HG03175 (cell line): Measurements from ENCODE around the gene SLMAP.
"Not testable (repeated sequence)": the region's sequence is repeated elsewhere in the genome, so short reads cannot be mapped to it uniquely, and the experiment has no call there.

Experiments used
- ATAC-seq: cut with Tn5 transposase; IDR thresholded peaks from one replicate; pipeline ENCODE4 v1.9.1; 2021; ENCODE audit warnings: mild to moderate bottlenecking, moderate library complexity; ENCODE audit not compliant: unreplicated experiment

SLMAP gene

DNA sequence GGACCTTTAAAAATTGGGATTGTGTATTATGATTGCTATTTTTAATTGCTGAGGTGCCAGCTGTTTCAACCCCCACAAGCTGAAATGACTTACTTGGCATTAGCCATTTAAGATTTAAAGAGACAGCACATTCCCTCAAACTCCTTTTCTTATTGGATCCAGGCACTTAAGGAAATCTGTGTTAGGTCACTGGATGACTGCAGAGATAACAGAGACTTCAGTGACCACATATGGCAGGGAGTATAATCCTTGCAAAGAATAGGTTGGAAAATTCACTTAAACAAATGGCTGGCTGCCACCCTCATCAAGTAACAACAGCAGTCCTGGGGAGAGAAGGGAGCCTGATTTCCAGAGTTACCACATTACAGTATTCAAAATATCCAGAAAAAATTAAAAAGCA, 66.6 kb downstream of the SLMAP start:
- ATAC-seq, result no peak

DNA sequence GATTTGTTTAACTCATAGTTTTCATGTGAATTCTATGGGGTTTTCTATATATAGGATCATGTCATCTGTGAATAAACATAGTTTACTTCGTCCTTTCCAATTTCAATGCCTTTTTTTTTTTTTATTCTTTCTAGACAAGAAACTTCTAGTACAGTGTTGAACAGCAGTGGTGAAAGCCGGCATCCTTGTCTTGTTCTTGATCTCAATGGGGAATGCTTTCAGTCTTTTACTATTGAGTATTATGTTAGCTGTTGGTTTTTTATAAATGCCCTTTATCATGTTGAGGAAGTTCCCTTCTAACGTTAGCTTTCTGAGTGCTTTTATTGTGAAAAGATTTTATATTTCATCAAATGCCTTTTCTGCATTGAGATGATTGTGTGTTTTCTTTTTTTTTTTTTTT, 69.0 kb downstream of the SLMAP start:
- no peak for ATAC-seq

DNA sequence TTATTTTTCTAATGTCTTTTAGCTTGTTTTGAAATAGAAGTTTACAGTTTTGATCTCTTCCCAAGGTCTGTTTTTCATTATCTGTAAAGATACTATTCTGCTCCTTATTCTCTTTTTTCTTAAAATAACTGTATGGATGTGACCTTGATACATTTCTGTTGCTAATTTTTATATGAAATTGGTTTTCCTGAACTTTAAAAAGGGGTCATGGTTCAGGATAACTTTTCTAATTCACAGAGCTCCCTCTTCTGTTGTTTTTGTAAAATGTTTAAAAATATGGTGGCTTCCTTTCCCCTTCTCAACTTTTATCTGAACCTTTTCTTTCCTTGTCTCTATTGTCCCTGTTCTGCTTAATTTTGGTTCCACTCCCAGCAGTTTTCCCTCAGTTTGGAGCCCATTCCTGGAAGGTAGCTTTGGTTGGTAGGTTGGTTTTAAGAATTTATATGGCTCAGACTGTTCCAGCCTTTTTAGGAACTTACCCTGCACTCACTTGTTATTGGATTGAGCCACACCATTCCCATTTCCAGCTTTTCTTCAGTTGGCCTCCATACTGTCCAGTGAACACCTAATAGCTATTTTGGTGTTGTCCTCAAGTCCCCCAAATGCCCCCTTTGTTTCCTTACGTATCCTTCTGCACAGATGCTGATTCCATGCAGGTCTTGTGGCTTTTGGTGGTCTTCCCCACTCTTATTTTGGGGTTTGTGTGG, 70.3 kb downstream of the SLMAP start:
- ATAC-seq, result no peak

DNA sequence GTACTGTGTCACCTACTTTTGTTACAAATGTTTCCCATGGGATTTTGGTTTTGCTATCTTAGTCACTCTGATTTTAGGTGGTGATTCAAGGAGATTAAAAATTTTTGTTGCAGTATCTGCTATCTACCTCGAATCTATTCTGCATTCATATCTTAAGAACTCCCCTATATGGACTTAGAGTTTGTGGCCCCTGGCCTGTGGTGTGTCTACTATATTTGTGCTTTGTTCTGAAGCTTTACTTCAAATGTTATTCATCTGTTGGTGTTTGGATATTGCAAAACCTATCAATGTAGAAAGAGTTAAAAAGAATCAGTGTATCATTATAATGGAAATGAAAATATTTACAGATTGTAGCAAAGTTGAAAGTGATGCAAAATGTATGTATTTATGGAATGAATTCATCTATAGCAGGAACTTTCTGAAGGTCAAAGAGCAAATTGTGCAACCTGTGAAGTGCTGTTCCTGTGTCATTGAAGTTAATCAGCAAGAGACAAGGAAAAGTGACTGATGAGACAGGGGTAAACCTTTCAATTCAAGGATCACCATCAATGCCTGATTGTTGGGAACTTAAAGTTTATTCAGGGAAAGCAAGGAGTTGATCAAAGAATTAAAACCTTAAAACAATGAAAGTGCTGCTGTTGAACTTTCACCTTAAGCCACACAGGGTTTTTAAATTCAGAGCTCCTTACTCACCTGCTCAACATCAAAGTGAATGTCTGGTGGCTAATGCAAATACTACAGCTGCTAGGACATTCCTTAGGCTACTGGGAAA, 71.0 kb downstream of the SLMAP start:
- ATAC-seq, result no peak

DNA sequence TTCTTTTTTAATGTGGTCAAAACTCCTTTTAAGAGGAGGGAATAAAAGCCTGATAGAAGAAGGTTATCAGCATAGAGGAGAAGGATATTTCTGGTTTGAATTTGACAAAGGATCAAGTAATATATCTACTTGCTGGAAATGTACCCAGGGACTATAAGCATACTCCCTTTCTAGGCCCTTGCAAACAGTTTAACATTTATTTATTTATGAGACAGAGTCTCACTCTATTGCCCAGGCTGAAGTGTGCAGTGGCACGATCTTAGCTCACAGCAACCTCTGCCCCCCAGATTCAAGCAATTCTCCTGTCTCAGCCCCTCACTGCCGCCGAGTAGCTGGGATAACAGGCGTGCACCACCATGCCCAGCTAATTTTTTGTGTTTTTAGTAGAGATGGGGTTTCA, 71.6 kb downstream of the SLMAP start:
- no peak for ATAC-seq

DNA sequence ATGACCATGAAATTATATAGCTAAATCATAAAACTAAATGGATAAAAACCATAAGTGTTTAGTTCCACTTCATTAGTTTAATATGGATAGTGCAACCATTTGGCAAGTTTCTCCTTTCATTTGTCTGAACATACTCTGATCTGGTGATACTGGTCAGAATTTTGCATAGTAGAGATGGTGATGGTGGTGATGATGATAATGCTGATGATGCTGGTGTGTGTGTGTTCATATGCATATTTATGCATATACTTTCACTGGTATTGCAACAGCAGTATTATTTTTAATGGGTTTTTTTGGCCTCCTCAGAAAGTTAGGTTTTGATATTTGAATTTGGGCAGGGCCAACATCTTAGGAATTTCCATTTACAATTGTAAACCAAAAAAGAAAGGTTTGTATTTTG, 76.4 kb downstream of the SLMAP start:
- ATAC-seq, result no peak

DNA sequence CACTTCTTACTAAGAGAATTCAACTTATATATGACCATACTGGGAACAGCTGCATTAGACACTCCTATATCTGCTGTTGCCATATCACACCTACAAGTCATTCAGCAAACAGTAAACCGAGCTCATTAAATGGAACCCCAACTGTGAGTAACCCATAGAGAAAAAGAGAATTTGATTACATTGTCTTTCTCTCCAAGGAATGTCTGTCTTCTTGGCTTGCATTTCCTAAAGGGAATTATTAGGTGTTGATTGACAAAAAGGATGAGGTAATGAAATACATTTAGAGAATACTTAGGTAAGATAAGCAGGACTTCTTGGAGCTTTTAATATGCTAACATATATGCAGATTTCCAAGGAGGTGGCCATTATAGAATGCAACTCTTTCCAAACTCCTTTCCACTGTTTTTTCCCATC, 76.8 kb downstream of the SLMAP start:
- no peak for ATAC-seq

DNA sequence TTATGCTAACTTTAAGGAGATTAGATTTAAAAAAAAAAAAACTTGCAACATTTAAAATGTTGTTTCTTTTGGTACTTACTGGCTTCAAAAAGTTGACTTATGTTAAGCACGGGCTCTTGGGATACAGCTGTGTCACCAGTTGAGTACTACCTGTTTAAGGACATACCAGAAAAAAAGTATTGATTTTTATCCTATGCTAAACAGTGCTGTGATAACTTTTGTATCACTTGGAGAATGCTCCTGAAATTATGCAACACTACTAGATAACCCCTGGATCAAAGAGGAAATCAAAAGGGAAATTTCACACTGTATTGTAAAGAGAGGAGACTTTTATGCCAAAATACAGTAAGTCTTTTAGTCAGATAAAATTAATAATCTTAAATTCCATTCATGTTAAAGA, 77.7 kb downstream of the SLMAP start:
- ATAC-seq, result no peak

DNA sequence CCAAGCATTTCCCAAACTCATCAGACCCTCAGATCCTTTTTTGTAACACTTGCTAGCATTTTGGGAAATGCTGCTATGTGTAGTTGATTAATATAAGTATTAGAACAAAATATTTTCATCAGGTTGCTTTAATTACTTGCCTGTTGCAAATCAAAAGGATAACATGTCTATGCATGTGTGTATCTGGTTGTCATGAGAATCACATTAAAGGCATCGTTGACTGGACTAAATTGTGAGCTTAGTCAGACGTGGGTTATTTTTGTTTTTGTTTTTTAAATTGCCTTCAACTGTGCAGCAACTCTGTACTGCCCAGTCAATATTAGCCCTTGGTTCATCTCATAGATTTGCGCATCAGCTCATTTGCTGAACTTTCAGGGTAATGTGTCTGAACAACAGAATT, 81.6 kb downstream of the SLMAP start:
- no peak for ATAC-seq

DNA sequence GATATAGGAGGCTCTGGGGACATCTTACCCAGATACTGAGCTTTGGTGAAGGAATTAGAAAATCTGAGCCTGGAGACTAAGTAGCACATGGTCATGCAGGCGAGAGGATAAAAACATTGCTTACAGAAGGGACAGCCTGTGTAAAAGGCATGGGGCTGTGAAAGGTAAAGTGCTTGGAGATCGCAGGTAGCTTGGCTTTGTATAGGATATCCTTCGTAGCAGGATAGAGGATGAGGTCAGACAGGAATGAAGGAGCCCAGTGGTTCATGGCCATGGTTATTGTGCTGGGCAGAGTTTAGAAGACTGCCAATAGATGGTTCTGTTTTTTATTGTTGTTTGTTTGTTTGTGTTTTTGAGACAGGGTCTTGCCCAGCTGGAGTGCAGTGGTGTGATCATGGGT, 82.5 kb downstream of the SLMAP start:
- ATAC-seq, result no peak

DNA sequence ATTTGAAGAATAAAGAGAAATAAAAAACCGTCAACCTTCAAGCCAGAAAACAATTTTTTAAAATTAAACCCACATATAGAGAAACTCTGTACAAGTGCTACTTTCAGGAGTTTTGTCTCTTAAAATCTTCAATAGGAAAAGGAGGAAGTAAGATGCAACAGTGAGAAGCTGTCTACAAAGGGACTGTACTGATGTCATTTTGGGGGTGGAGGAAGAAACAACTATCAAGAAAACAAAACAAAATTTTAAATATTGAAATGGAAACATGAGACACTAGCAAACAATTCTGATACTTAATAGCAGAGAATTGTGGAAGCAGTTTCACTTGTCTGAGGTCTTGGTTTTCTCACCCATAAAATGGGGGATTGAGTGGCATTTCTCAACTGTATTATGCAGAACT, 84.4 kb downstream of the SLMAP start:
- no peak for ATAC-seq

DNA sequence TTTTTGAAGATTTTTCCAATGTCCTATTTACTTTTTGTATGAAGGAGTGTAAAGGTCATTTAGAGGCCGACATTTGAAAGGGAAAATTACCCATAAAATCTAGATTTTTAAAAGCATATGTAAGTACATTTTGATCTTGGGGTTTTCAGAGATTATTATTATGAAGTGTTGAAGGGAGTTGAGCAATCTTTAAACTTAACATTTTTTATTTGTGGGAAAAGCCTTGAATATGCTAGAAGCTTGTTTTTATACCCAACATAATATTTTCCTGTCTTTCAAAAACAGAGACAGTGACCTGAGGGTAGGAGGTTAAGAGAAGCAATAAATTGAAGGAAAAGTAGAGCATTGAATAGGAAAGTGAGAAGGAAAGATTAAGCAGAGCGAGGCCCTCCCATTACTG, 85.7 kb downstream of the SLMAP start:
- ATAC-seq, result no peak

DNA sequence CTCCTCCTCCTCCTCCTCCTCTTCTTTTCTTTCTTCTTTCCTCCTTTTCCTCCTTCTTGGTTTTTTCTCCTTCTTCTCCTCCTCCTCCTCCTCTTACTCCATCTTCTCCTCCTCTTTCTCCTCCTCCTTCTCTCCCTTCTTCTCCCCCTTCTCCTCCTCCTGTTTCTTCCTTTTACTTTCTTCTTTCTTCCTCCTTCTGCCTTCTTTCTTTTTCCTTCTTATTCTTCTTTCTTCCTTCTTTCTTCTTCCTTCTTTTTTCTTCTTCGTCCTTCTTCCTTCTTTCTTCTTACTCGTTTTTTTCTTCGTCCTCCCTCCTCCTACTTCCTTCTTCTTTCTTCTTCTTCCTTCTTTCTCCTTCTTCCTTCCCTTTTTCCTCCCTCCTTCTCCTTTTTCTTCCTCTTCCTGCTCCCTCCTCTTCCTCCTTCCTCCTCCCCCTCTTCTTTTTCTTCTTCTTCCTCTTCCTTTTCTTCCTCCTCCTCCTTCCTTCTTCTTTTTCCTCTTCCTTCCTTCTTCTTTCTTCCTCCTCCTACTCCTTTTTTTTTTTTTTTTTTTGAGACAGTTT, 92.1 kb downstream of the SLMAP start:
- ATAC-seq, result no peak

DNA sequence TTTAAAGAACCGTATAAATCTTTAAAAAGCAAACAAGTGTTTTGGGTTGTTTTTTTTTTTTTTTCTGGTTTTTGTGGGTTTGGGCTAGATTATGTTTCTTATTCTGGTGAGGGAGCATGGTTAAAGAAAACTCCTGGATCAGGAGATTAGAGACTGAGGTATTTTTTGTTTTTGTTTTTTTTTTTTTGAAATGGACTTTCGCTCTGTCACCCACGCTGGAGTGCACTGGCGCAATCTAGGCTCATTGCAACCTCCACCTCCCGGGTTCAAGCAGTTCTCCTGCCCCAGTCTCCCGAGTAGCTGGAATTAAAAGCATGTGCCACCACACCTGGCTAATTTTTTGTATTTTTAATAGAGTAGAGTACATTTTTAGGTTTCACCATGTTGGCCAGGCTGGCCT, 95.2 kb downstream of the SLMAP start:
- ATAC-seq, result no peak

DNA sequence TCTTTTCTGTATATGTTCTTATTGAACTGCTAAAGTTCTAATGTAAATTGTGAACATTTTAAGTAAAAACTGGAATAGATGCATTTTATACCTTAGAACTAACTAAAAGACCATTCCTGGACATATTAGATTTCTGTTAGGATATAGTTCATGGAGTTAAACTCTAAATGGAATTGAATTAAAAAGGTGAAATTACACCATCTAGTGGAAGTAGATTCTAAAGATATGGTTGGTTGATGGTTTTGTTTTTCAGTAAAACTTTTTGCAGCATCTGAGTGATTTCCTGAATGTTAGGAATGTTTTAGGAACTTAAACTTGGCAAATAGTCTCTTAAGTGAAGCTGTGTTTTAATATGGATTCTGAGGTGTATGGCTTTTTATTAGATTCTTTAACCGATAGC, 96.8 kb downstream of the SLMAP start:
- no peak for ATAC-seq

DNA sequence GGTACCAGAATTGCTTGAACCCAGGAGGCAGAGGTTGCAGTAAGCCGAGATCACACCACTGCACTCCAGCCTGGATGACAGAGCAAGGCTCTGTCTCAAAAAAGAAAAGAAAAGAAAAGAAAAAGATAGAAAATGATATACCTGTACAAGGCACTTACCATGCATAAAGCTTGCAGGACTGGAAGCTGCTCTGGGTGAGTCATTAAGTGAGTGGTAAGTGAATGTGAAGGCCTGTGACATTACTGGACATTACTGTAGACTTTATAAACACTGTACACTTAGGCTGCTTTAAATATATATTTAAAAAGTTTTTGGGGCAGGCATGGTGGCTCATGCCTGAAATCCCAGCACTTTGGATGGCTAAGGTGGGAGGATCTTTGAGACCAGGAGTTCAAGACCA, 99.2 kb downstream of the SLMAP start:
- ATAC-seq, result no peak

DNA sequence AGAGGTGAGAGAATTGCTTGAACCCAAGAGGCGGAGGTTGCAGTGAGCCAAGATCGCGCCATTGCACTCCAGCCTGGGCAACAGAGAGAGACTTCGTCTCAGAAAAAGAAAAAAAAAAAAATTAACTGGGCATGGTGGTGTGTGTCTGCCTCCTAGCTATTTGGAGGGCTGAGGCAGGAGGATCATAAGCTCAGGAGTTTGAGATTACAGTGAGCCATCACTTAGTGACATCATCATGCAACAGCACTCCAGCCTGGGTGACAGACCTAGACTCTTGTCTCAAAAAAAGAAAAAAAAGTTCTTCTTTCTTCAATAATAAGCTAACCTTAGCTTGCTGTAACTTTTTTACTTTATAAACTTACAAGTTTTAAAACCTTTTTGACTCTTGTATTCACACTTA, 99.8 kb downstream of the SLMAP start:
- no peak for ATAC-seq

DNA sequence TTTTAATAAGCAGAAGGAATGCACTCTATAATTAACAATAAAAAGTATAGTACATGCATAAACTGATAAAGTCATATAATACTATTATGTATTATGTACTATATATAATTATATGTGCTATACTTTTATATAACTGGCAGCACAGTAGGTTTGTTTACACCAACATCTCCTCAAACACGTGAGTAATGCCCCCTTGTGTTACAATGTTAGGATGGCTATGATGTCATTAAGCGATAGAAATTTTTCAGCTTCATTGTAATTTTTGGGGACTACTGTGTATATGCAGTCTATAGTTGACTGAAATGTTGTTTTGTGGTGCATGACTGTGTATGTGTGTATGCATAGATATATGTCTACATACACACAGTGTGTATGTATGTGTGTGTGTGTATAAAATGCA, 100.6 kb downstream of the SLMAP start:
- no peak for ATAC-seq

DNA sequence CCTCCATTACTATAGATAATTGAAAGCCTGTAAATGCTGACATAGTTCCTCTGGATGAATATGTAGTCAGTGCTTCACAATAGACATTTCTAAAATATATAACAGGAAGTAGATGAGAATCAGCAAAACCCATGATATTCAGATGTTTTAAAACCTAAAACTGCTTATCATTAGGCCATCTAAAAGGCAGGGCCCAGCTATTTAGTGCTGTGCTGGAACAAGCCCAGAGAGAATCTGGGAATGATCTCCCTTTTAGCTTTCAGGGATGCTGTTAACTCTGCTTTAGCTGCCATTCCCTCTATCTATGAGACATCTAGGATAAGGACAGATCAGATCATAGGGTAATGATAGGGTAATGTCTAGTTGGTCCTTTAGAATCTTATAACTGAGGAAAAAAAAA, 106.8 kb downstream of the SLMAP start:
- no peak for ATAC-seq

DNA sequence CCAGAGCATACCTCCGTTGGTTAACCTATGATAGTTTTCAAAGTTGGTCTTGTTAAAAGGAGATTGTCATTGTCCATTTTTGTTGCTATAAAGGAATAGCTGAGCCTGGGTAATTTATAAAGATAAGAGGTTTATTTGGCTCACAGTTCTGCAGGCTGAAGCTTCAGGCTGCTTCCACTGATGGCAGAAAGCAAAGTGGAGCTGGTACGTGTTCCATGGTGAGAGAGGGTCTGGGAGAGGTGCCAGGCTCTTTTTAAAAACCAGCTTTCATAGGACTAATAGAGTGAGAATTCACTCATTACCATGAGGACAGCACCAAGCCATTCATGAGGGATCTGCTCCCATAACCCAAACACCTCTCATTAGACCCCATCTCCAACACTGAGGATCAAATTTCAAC, 107.3 kb downstream of the SLMAP start:
- ATAC-seq, result no peak

DNA sequence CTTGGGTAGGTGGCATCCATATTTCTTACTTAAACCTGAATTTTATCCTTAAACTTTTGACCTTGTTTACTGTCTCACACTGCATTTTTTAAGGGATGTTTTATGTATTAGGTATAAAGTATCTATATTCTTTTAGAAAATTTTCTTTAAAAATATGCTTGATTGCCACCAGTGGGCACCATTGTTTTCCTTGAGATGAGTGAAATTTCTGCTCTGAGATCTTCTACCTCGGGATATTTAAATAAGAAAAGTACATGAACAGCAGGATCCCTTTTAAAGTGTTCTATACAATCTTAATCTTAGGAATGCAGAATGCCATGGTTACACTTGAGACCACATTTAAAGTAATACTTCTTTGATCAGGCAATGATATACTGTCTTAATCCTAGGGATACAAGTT, 108.7 kb downstream of the SLMAP start:
- ATAC-seq, result no peak

DNA sequence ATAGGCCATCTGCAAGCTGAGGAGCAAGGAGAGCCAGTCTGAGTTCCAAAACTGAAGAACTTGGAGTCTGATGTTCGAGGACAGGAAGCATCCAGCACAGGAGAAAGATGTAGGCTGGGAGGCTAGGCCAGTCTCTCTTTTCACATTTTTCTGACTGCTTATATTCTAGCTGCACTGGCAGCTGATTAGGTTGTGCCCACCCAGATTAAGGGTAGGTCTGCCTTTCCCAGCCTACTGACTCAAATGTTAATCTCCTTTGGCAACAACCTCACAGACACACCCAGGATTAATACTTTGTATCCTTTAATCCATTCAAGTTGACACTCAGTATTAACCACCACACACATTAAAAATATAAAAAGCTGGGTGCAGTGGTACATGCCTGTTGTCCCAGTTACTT, 113.0 kb downstream of the SLMAP start:
- ATAC-seq, result not testable (repeated sequence)
